ENCODE data around the gene LIPA. TPM values are rescaled to one million over a fixed set of nuclear protein-coding genes. Genes with fewer than 3 reads are reported as not detected.

Gene LIPA
- polyA plus RNA-seq, 1 experiment = 51.6 TPM

- CTCF ChIA-PET = interaction anchor here (1.1 kb wide), 1 partner anchor 128 kb away, joined by 3 read pairs; no protein-coding TSS in a partner anchor
- POLR2A ChIA-PET = no interaction called here
Measured at GRCh38 chr10:89241486-89242344, 9.9 kb downstream of the LIPA start.

GRCh38 chr10:89241026-89241425 is 10.5 kb downstream of the LIPA start:
- no peaks in the 10 kb centered on the region for H3K27me3 ChIP-seq (ENCODE audit: control insufficient read depth, insufficient read depth, low read length)
- ChIA-PET CTCF (interaction anchor here (1.1 kb wide), 1 partner anchor 128 kb away, joined by 3 read pairs; no protein-coding TSS in a partner anchor), POLR2A (no interaction called here)
- H3K27ac ChIP-seq (ENCODE audit: low read depth, low read length) = no peak overlapping the region
- no peak overlapping the region for H3K4me3 ChIP-seq (ENCODE audit: low read depth, low read length)
- no peak for DNase-seq (ENCODE audit: low read depth, low spot score)
- no peak for TF ChIP-seq CTCF (IDR thresholded peaks at IDR 0.05; ENCODE audit: low read depth, low read length)
- no peaks in the 10 kb centered on the region for H3K9me3 ChIP-seq (ENCODE audit: control insufficient read depth, insufficient read depth, low read length)

More at GRCh38 chr10:89241486-89242344, 9.9 kb downstream of the LIPA start:
- H3K9me3 ChIP-seq (ENCODE audit: control insufficient read depth, insufficient read depth, low read length) = no peaks in the 10 kb centered on the region
- no peak overlapping the region for H3K4me3 ChIP-seq (ENCODE audit: low read depth, low read length)
- no peaks in the 10 kb centered on the region for H3K27me3 ChIP-seq (ENCODE audit: control insufficient read depth, insufficient read depth, low read length)
- no peak for TF ChIP-seq CTCF (IDR thresholded peaks at IDR 0.05; ENCODE audit: low read depth, low read length)
- no peak overlapping the region for H3K27ac ChIP-seq (ENCODE audit: low read depth, low read length)
- no peak for DNase-seq (ENCODE audit: low read depth, low spot score)

- TF ChIP-seq CTCF (IDR thresholded peaks at IDR 0.05; ENCODE audit: low read depth, low read length) = no peak
- DNase-seq (ENCODE audit: low read depth, low spot score) = no peak
- POLR2A ChIA-PET = no interaction called here
- H3K4me3 ChIP-seq (ENCODE audit: low read depth, low read length) = no peak overlapping the region
- H3K27ac ChIP-seq (ENCODE audit: low read depth, low read length) = no peak overlapping the region
- H3K27me3 ChIP-seq (ENCODE audit: control insufficient read depth, insufficient read depth, low read length) = no peaks in the 10 kb centered on the region
- CTCF ChIA-PET = no interaction called here
- H3K9me3 ChIP-seq (ENCODE audit: control insufficient read depth, insufficient read depth, low read length) = no peaks in the 10 kb centered on the region
Measured at GRCh38 chr10:89240519-89240918, 11.1 kb downstream of the LIPA start.

- ChIA-PET POLR2A (no interaction called here), CTCF (no interaction called here)
- TF ChIP-seq CTCF (IDR thresholded peaks at IDR 0.05; ENCODE audit: low read depth, low read length) = no peak
- no peak overlapping the region for H3K27ac ChIP-seq (ENCODE audit: low read depth, low read length)
- DNase-seq (ENCODE audit: low read depth, low spot score) = no peak
- no peak overlapping the region for H3K4me3 ChIP-seq (ENCODE audit: low read depth, low read length)
- no peaks in the 10 kb centered on the region for H3K9me3 ChIP-seq (ENCODE audit: control insufficient read depth, insufficient read depth, low read length)
- no peaks in the 10 kb centered on the region for H3K27me3 ChIP-seq (ENCODE audit: control insufficient read depth, insufficient read depth, low read length)
Measured at GRCh38 chr10:89238956-89239644, 12.5 kb downstream of the LIPA start.

GRCh38 chr10:89237849-89238248 is 13.7 kb downstream of the LIPA start:
- TF ChIP-seq CTCF (IDR thresholded peaks at IDR 0.05; ENCODE audit: low read depth, low read length) = no peak
- ChIA-PET POLR2A (no interaction called here), CTCF (interaction anchor here (1.7 kb wide), 1 partner anchor 208 kb away, joined by 4 read pairs; no protein-coding TSS in a partner anchor)
- Histone ChIP-seq H3K27ac (ENCODE audit: low read depth, low read length) (no peak overlapping the region), H3K27me3 (ENCODE audit: control insufficient read depth, insufficient read depth, low read length) (no peaks in the 10 kb centered on the region), H3K4me3 (ENCODE audit: low read depth, low read length) (no peak overlapping the region), H3K9me3 (ENCODE audit: control insufficient read depth, insufficient read depth, low read length) (no peaks in the 10 kb centered on the region)
- no peak for DNase-seq (ENCODE audit: low read depth, low spot score)
